Mucosa of stomach (tissue), 1 donor: ENCODE results near the gene UST.
"Not testable (repeated sequence)": the region's sequence is repeated elsewhere in the genome, so short reads cannot be mapped to it uniquely, and the experiment has no call there.

Source experiments
- H3K27me3 ChIP-seq: one replicate; pipeline ENCODE4 v1.7.0; 2013; ENCODE audit warnings: mild to moderate bottlenecking, low read length; ENCODE audit not compliant: control insufficient read depth, insufficient read depth
- H3K36me3 ChIP-seq: one replicate; pipeline ENCODE4 v1.7.0; 2013; ENCODE audit warnings: low read length; ENCODE audit not compliant: control insufficient read depth, insufficient read depth
- H3K4me1 ChIP-seq: one replicate; pipeline ENCODE4 v1.7.0; 2013; ENCODE audit warnings: mild to moderate bottlenecking, low read length; ENCODE audit not compliant: control insufficient read depth, insufficient read depth
- H3K4me3 ChIP-seq: one replicate; pipeline ENCODE4 v1.7.0; 2013; ENCODE audit warnings: low read length
- H3K9ac ChIP-seq: one replicate; pipeline ENCODE4 v1.7.0; 2013; ENCODE audit warnings: mild to moderate bottlenecking, low read length, moderate library complexity
- H3K9me3 ChIP-seq: one replicate; pipeline ENCODE4 v1.7.0; 2013; ENCODE audit warnings: mild to moderate bottlenecking, low read length, moderate library complexity; ENCODE audit not compliant: control insufficient read depth
- donor health status: Pancreatic carcinoma.

UST gene

GRCh38 chr6:148835920-148836441 is 89.2 kb downstream of the UST start:
- no peaks in the 10 kb centered on the region for H3K36me3 ChIP-seq
- H3K27me3 ChIP-seq = no peaks in the 10 kb centered on the region
- H3K9ac ChIP-seq = no peak overlapping the region
- no peak overlapping the region for H3K4me3 ChIP-seq
- H3K4me1 ChIP-seq = no peaks in the 10 kb centered on the region
- H3K9me3 ChIP-seq = no peaks in the 10 kb centered on the region

- H3K36me3 ChIP-seq = no peaks in the 10 kb centered on the region
- H3K27me3 ChIP-seq = no peaks in the 10 kb centered on the region
- no peak overlapping the region for H3K9ac ChIP-seq
- no peak overlapping the region for H3K4me3 ChIP-seq
- H3K4me1 ChIP-seq = no peaks in the 10 kb centered on the region
- H3K9me3 ChIP-seq = no peaks in the 10 kb centered on the region
Observed at GRCh38 chr6:148836751-148837150, 89.9 kb downstream of the UST start.

DNA sequence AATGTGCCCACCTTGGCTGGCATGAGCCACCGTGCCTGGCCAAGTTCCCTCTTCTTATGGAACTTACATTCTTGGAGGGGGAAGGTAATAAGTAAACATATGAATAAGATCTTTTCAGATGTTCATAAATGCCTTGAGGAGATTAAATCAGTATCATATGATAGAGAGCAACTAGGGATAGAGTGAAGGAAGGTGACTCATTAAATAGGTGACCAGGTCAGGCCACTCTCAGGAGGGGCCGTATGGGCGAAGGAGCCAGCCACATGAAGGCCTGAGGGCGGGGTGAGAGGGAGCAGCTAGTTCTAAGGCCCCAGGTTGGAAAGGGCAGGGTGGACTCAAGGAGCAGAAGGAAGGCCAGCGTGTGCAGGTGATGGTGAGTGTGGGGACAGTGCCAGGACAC is 91.1 kb downstream of the UST start:
- no peak overlapping the region for H3K4me3 ChIP-seq
- H3K4me1 ChIP-seq = no peaks in the 10 kb centered on the region
- no peaks in the 10 kb centered on the region for H3K36me3 ChIP-seq
- no peaks in the 10 kb centered on the region for H3K9me3 ChIP-seq
- no peak overlapping the region for H3K9ac ChIP-seq
- H3K27me3 ChIP-seq = no peaks in the 10 kb centered on the region

DNA sequence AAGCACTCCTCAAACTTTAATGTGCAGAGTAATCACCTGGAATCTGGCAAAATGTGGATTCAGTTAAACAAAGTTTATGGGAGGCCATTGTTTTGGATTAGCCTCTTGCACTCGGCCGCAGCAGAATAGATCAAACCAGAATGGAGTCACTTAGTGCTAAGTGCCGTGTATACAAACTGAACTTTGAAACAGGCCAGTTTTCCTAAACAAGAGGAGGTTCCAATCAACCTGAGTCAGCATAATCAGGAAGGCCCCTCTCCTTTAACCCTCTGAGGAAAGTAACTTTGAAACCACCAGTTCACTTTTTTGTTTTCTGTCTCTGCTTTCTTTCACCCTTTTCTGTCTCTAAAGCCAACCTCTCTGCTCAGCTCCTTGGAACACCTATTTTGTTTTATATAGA is 92.2 kb downstream of the UST start:
- no peaks in the 10 kb centered on the region for H3K27me3 ChIP-seq
- H3K36me3 ChIP-seq = no peaks in the 10 kb centered on the region
- no peak overlapping the region for H3K4me3 ChIP-seq
- H3K4me1 ChIP-seq = no peaks in the 10 kb centered on the region
- no peak overlapping the region for H3K9ac ChIP-seq
- H3K9me3 ChIP-seq = no peaks in the 10 kb centered on the region

DNA sequence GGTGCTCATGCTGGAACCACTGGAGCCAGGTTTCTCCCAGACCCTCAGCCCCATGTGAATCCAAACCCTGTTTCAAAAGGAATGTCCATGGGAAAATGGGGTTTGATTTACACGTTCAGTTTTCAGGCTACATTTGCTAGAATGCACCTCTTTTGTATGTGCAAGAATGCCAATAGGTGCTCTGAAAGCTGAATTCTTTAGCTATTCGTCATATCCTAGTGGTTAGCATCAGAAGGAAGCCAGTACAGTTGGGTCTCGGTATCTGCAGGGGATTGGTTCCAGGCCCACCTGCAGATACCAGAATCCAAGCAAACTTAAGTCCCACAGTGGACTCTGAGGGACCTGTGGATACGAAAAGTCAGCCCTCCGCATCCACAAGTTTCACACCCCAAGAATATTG is 93.4 kb downstream of the UST start:
- Histone ChIP-seq H3K9me3 (no peaks in the 10 kb centered on the region), H3K9ac (no peak overlapping the region), H3K27me3 (no peaks in the 10 kb centered on the region), H3K36me3 (no peaks in the 10 kb centered on the region), H3K4me3 (no peak overlapping the region), H3K4me1 (no peaks in the 10 kb centered on the region)

DNA sequence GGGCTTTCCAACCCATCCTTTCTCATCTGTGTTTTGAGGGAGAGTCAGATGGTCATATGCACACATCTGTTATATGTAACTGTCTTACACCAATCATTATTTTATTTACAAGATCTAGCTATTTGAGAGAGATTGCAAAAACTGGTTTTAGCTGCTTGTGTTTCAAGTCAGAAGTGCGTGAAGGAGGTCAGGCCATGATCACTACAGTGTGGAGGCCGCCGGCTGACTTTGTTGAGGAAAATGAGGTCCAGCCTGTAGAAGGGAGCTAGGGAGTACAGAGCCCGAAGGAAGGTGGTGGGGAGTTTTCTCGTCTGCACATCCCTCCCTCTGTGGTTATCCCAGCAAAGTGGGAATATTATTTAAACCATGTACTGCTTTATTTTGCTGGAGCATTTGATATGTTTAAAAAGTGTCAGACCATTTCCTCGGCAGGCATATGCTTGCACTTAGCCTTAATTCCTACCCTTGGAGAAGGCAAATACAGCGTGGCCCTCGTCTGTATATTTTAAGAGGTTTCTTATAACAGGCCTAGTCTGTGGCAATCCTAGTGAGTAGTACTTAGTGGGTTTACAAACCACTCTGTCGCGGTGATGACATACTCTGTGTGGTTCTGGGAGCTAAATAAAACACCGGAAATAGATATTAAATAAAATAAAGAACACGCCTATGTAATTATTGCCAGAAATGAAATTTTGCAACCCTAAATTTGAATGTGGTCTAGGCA is 95.6 kb downstream of the UST start:
- peaks cover 5% of the 10 kb centered on the region for H3K4me1 ChIP-seq
- no peaks in the 10 kb centered on the region for H3K27me3 ChIP-seq
- no peak overlapping the region for H3K4me3 ChIP-seq
- no peak overlapping the region for H3K9ac ChIP-seq
- H3K36me3 ChIP-seq = no peaks in the 10 kb centered on the region
- H3K9me3 ChIP-seq = no peaks in the 10 kb centered on the region

DNA sequence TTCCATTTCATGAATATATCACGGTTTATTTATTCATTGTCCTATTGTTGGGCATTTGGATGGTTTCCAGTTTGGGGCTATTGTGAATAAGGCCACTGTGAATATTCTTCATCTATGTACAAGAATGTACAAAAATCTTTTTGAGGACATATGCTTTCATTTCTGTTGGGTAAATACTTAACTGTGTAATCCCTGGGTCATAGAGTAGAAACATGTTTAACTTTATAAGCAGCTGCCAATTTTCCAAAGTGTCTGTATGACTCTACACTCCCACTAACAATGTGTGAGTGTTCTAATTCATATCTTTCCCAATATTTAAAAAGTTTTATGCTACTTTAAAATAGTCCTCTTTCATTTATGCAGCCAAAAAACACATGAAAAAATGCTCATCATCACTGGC is 98.6 kb downstream of the UST start:
- Histone ChIP-seq H3K4me3 (no peak overlapping the region), H3K36me3 (no peaks in the 10 kb centered on the region), H3K27me3 (no peaks in the 10 kb centered on the region), H3K9ac (no peak overlapping the region), H3K4me1 (peaks cover 8% of the 10 kb centered on the region), H3K9me3 (no peaks in the 10 kb centered on the region)

DNA sequence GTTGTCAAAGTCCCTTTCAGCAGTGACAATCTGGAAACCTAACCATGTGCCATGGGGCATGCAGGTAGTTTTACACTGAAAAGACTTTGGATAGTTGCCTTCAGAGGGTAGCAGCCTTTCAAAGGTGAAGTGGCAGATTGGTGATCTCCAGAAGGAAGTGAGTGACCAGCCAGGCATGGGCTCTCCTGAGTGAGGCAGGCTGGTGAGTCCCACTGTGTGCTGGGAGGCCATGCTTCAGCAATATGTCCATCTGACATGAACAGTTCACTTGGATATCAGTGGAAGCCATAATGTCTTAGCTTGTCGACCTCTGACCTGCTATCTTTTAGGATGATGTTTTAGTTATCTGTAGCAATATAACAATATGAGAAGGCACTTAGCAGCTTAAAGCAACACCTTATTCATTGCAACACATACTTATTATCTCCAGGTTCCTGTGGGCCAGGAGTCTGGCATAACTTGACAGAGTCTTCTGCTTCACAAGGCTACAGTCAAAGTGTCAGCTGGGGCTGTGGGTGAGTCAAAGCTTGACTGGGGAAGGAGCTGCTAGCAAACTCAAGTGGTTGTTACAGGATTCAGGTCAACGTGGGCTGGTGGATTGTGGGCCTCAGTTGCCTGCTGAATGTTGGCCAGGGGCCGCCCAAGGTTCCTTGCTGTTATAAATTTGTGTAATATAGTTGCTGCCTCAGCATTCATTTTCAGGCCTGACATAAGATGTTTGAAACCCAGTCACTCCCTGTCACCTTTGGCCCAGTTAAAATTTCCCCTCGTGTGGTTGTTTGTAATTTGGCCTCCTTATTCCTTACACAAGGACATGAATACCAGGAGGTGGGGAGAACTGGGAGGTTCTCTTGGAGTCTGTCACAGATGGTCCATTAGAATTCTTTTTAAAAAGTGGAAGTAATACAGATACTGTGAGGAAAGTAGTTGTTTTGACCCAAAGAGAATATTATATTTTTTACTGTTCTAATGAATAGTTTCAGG is 100.2 kb downstream of the UST start:
- no peak overlapping the region for H3K9ac ChIP-seq
- no peaks in the 10 kb centered on the region for H3K36me3 ChIP-seq
- H3K9me3 ChIP-seq = no peaks in the 10 kb centered on the region
- no peak overlapping the region for H3K4me3 ChIP-seq
- peaks cover 8% of the 10 kb centered on the region for H3K4me1 ChIP-seq
- H3K27me3 ChIP-seq = no peaks in the 10 kb centered on the region

DNA sequence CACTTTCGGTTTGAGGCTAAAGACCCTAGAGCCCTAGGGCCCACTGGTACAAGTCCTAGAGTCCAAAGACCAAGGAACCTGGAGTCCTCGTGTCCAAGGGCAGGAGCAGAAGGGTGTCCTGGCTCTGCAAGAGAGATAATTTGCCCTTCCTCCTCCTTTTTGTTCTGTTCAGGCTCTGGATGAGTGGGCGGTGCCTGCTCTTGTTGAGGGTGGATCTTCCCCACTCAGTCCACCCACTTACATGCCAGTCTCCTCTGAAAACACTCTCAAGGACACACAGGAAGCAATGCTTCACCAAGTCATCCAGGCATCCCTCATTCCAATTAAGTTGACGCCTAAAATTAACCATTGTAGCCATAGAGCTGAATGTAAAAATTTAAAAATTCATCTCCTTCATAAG is 102.1 kb downstream of the UST start:
- no peak overlapping the region for H3K9ac ChIP-seq
- no peaks in the 10 kb centered on the region for H3K36me3 ChIP-seq
- H3K4me1 ChIP-seq = peaks cover 11% of the 10 kb centered on the region
- no peaks in the 10 kb centered on the region for H3K27me3 ChIP-seq
- H3K9me3 ChIP-seq = no peaks in the 10 kb centered on the region
- H3K4me3 ChIP-seq = no peak overlapping the region

DNA sequence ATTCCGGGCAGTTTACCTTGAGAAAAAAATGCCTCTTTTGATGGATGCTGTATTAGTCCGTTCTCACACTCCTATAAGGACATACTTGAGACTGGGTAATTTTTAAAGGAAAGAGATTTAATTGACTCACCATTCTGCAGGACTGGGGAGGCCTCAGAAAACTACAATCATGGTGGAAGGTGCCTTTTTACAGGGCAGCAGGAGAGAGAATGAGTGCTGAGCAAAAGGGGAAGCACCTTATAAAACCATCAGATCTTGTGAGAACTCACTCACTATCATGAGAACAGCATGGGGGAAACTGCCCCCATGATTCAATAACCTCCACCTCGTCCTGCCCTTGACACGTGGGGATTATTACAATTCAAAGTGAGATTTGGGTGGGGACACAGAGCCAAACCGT is 102.6 kb downstream of the UST start:
- H3K27me3 ChIP-seq, H3K9ac ChIP-seq, H3K4me3 ChIP-seq, H3K9me3 ChIP-seq, H3K36me3 ChIP-seq: not testable (repeated sequence)
- H3K4me1 ChIP-seq = peaks cover 17% of the 10 kb centered on the region

- Histone ChIP-seq H3K9me3 (no peaks in the 10 kb centered on the region), H3K4me1 (peaks cover 21% of the 10 kb centered on the region), H3K9ac (no peak overlapping the region), H3K36me3 (no peaks in the 10 kb centered on the region), H3K4me3 (no peak overlapping the region), H3K27me3 (no peaks in the 10 kb centered on the region)
Observed at GRCh38 chr6:148850964-148851363, 104.1 kb downstream of the UST start.
